GM19324 (cell line): ENCODE data around the gene YIF1B.
"Not testable (repeated sequence)": the region's sequence is repeated elsewhere in the genome, so short reads cannot be mapped to it uniquely, and the experiment has no call there.

Experiments
- ATAC-seq: cut with Tn5 transposase; IDR thresholded peaks from one replicate; pipeline ENCODE4 v1.9.1; 2021; ENCODE audit warnings: mild to moderate bottlenecking, moderate library complexity; ENCODE audit not compliant: unreplicated experiment, low FRiP score

YIF1B gene

GRCh38 chr19:38315657-38316476 lies at the start of gene YIF1B:
Gene YIF1B (minus strand): TSS chr19:38315947. CDS start chr19:38315917, 30 bp downstream.
- ATAC-seq = peak; percentile 87

GRCh38 chr19:38362946-38363688 lies 47.4 kb upstream of the YIF1B start:
- not testable (repeated sequence) for ATAC-seq

GRCh38 chr19:38362076-38362945 lies 46.6 kb upstream of the YIF1B start:
- no peak for ATAC-seq

- ATAC-seq = no peak
Measured at GRCh38 chr19:38361633-38362075, 45.9 kb upstream of the YIF1B start.

GRCh38 chr19:38360839-38361631 lies 45.3 kb upstream of the YIF1B start:
- ATAC-seq = no peak

- no peak for ATAC-seq
Measured at GRCh38 chr19:38360351-38360750, 44.6 kb upstream of the YIF1B start.

GRCh38 chr19:38359242-38360021 lies 43.7 kb upstream of the YIF1B start:
- ATAC-seq = no peak

- no peak for ATAC-seq
Measured at GRCh38 chr19:38358071-38358470, 42.3 kb upstream of the YIF1B start.

GRCh38 chr19:38355728-38356725 lies 40.3 kb upstream of the YIF1B start:
- ATAC-seq = no peak

GRCh38 chr19:38352611-38353010 lies 36.9 kb upstream of the YIF1B start:
- ATAC-seq = no peak

- no peak for ATAC-seq
Measured at GRCh38 chr19:38351865-38352395, 36.2 kb upstream of the YIF1B start.

GRCh38 chr19:38350883-38351282 lies 35.1 kb upstream of the YIF1B start:
- ATAC-seq = no peak

- no peak for ATAC-seq
Measured at GRCh38 chr19:38346837-38347236, 31.1 kb upstream of the YIF1B start.

GRCh38 chr19:38340927-38341326 lies 25.2 kb upstream of the YIF1B start:
- no peak for ATAC-seq

GRCh38 chr19:38339011-38339410 lies 23.3 kb upstream of the YIF1B start:
- ATAC-seq = not testable (repeated sequence)

- ATAC-seq = no peak
Measured at GRCh38 chr19:38337360-38337653, 21.6 kb upstream of the YIF1B start.

GRCh38 chr19:38336638-38337359 lies 21.1 kb upstream of the YIF1B start:
- peak; percentile 57 for ATAC-seq
